AG09309 (cell line): ENCODE measurements around the gene NUDT16L1.

Experiments
- DNase-seq: peaks from one replicate; pipeline ENCODE4 v3.0.0-alpha.2; 2010; ENCODE audit warnings: low read depth
- H3K4me3 ChIP-seq: 2 replicates; pipeline ENCODE4 v1.5.1; 2011; ENCODE audit warnings: mild to moderate bottlenecking, low read depth, low read length, moderate library complexity; ENCODE audit not compliant: control insufficient read depth
- TF ChIP-seq, protein P1 (sequence below): IDR thresholded peaks from 2 replicates; pipeline ENCODE4 v1.5.1; 2011; ENCODE audit warnings: mild to moderate bottlenecking, low read depth, low read length, inconsistent platforms; ENCODE audit not compliant: insufficient read depth, control insufficient read depth; ENCODE audit errors: missing control alignments

The NUDT16L1 gene

GRCh38 chr16:4743226-4743878 lies 50.0 kb downstream of the NUDT16L1 start:
- no peak overlapping the region for H3K4me3 ChIP-seq
- TF ChIP-seq, protein P1, sequence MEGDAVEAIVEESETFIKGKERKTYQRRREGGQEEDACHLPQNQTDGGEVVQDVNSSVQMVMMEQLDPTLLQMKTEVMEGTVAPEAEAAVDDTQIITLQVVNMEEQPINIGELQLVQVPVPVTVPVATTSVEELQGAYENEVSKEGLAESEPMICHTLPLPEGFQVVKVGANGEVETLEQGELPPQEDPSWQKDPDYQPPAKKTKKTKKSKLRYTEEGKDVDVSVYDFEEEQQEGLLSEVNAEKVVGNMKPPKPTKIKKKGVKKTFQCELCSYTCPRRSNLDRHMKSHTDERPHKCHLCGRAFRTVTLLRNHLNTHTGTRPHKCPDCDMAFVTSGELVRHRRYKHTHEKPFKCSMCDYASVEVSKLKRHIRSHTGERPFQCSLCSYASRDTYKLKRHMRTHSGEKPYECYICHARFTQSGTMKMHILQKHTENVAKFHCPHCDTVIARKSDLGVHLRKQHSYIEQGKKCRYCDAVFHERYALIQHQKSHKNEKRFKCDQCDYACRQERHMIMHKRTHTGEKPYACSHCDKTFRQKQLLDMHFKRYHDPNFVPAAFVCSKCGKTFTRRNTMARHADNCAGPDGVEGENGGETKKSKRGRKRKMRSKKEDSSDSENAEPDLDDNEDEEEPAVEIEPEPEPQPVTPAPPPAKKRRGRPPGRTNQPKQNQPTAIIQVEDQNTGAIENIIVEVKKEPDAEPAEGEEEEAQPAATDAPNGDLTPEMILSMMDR, result no peak
- no peak for DNase-seq

GRCh38 chr16:4744555-4745273 lies 51.4 kb downstream of the NUDT16L1 start:
- TF ChIP-seq, protein P1, result no peak
- H3K4me3 ChIP-seq, result no peak overlapping the region
- no peak for DNase-seq

DNA sequence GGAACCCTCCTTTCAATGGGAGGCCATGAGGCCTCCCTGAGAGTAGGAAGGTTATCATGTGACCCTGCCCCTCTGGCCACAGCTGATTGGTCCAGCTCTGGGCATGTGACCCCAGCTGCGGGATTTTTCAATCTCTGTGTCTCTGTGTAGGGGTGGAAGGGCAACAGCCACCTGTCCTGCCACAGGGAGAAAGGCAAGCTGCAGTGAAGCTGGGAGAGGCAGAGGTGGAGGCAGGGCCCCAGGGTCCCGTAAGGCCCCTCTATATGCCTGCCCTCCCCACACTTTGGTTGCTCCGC lies 51.9 kb downstream of the NUDT16L1 start:
- DNase-seq, result no peak
- TF ChIP-seq, protein P1, result no peak
- no peak overlapping the region for H3K4me3 ChIP-seq
